Mesenchymal stem cell (in vitro differentiated cells and primary cell): Measurements from ENCODE around the gene OR56A3.

Experiments used
- DNase-seq: peaks from one replicate; pipeline ENCODE4 v3.0.0-alpha.2; 2013
- H2AFZ ChIP-seq: one replicate; pipeline ENCODE4 v1.6.1; 2013; ENCODE audit warnings: low read depth, mild to moderate bottlenecking, control low read depth, inconsistent platforms, low read length, moderate library complexity
- H2AK5ac ChIP-seq: 2 replicates; pipeline ENCODE4 v1.6.1; 2013; ENCODE audit warnings: low read length, moderate library complexity, mild to moderate bottlenecking, inconsistent platforms; ENCODE audit not compliant: severe bottlenecking
- H2BK120ac ChIP-seq: one replicate; pipeline ENCODE4 v1.6.1; 2013; ENCODE audit warnings: low read depth, mild to moderate bottlenecking, inconsistent platforms, low read length, moderate library complexity
- H2BK12ac ChIP-seq, 2 experiments: one replicate each; pipeline ENCODE4 v1.6.1; 2013; ENCODE audit warnings: inconsistent platforms in 2 of 2, low read length in 2 of 2, mild to moderate bottlenecking in 2 of 2, moderate library complexity in 2 of 2, control low read depth in 1 of 2
- H2BK15ac ChIP-seq: one replicate; pipeline ENCODE4 v1.6.1; 2013; ENCODE audit warnings: mild to moderate bottlenecking, low read depth, inconsistent platforms; ENCODE audit not compliant: poor library complexity, severe bottlenecking
- H2BK5ac ChIP-seq: 2 replicates; pipeline ENCODE4 v1.6.1; 2013; ENCODE audit warnings: low read depth, mild to moderate bottlenecking, low read length, control low read depth, inconsistent platforms; ENCODE audit not compliant: poor library complexity, severe bottlenecking
- H3K14ac ChIP-seq, 2 experiments: one replicate each; pipeline ENCODE4 v1.6.1; 2013; ENCODE audit warnings: inconsistent platforms in 2 of 2, low read length in 2 of 2, control low read depth in 1 of 2, mild to moderate bottlenecking in 1 of 2, moderate library complexity in 1 of 2
- H3K18ac ChIP-seq, 2 experiments: one replicate each; pipeline ENCODE4 v1.6.1; 2013; ENCODE audit warnings: inconsistent platforms in 2 of 2, low read length in 2 of 2, control low read depth in 1 of 2, low read depth in 1 of 2, mild to moderate bottlenecking in 1 of 2
- H3K23ac ChIP-seq, 2 experiments: one replicate each; pipeline ENCODE4 v1.6.1; 2013; ENCODE audit warnings: inconsistent platforms in 2 of 2, low read length in 2 of 2, mild to moderate bottlenecking in 2 of 2, moderate library complexity in 2 of 2, control low read depth in 1 of 2
- H3K27ac ChIP-seq: 2 replicates; pipeline ENCODE4 v1.5.1; 2013; ENCODE audit warnings: mild to moderate bottlenecking, moderate library complexity, low read length, control low read depth, inconsistent platforms; ENCODE audit not compliant: poor library complexity, severe bottlenecking
- H3K27me3 ChIP-seq, 2 experiments: 2 replicates each; pipeline versions ENCODE4 v1.6.1 to v1.7.0; 2013; ENCODE audit warnings: low read length in 2 of 2, mild to moderate bottlenecking in 2 of 2, moderate library complexity in 2 of 2, control low read depth in 1 of 2, inconsistent platforms in 1 of 2; ENCODE audit not compliant: control insufficient read depth in 1 of 2, insufficient read depth in 1 of 2
- H3K36me3 ChIP-seq, 2 experiments: 2 replicates each; pipeline versions ENCODE4 v1.6.1 to v1.7.0; 2013; ENCODE audit warnings: low read length in 2 of 2, control low read depth in 1 of 2, inconsistent platforms in 1 of 2, low read depth in 1 of 2, mild to moderate bottlenecking in 1 of 2; ENCODE audit not compliant: insufficient read depth in 2 of 2, control insufficient read depth in 1 of 2
- H3K4ac ChIP-seq, 2 experiments: one replicate each; pipeline ENCODE4 v1.6.1; 2013; ENCODE audit warnings: inconsistent platforms in 2 of 2, low read length in 2 of 2, mild to moderate bottlenecking in 2 of 2, moderate library complexity in 2 of 2, control low read depth in 1 of 2, low read depth in 1 of 2
- H3K4me1 ChIP-seq: 2 replicates; pipeline ENCODE4 v1.6.1; 2013; ENCODE audit warnings: low read depth, low read length, control low read depth; ENCODE audit not compliant: control insufficient read depth, insufficient read depth
- H3K4me2 ChIP-seq: 2 replicates; pipeline ENCODE4 v1.6.1; 2013; ENCODE audit warnings: low read length, mild to moderate bottlenecking, inconsistent platforms; ENCODE audit not compliant: poor library complexity, severe bottlenecking
- H3K4me3 ChIP-seq, 2 experiments: 2 replicates each; pipeline versions ENCODE4 v1.5.1 to v1.7.0; 2013; ENCODE audit warnings: low read length in 2 of 2, mild to moderate bottlenecking in 2 of 2, control low read depth in 1 of 2, low read depth in 1 of 2; ENCODE audit not compliant: insufficient read depth in 1 of 2
- H3K79me1 ChIP-seq: replicated peaks from 2 replicates; pipeline ENCODE4 v1.6.1; 2013; ENCODE audit warnings: mild to moderate bottlenecking, control low read depth, low read length, inconsistent platforms; ENCODE audit not compliant: poor library complexity, severe bottlenecking
- H3K9ac ChIP-seq: 2 replicates; pipeline ENCODE4 v1.7.0; 2013; ENCODE audit warnings: mild to moderate bottlenecking, low read length, moderate library complexity
- H3K9me3 ChIP-seq: 2 replicates; pipeline ENCODE4 v1.7.0; 2013; ENCODE audit warnings: mild to moderate bottlenecking, low read length; ENCODE audit not compliant: control insufficient read depth
- H4K8ac ChIP-seq: one replicate; pipeline ENCODE4 v1.6.1; 2013; ENCODE audit warnings: inconsistent platforms, mild to moderate bottlenecking, low read length, moderate library complexity
- H4K91ac ChIP-seq: one replicate; pipeline ENCODE4 v1.6.1; 2013; ENCODE audit warnings: mild to moderate bottlenecking, low read length, inconsistent platforms
- WGBS: methylation state at CpG from one replicate; pipeline ENCODE4 v1.1.7; 2013; ENCODE audit warnings: mixed read lengths; 5-methylcytosine and 5-hydroxymethylcytosine counted together

The OR56A3 gene

GRCh38 chr11:5967708-5968107 is 25.7 kb downstream of the OR56A3 start:
- H2AFZ ChIP-seq, result no peak overlapping the region
- no peak overlapping the region for H3K4me2 ChIP-seq
- H3K27me3 ChIP-seq, result no peaks in the 10 kb centered on the region
- WGBS, result 56% methylated on average over 3 of the region's 3 CpGs
- H3K27ac ChIP-seq, result no peak overlapping the region
- H3K4me3 ChIP-seq, result no peak overlapping the region
- H2BK120ac ChIP-seq, result no peak overlapping the region
- H2BK12ac ChIP-seq, result no peak overlapping the region
- H3K14ac ChIP-seq, result no peak overlapping the region
- H3K4ac ChIP-seq, result no peak overlapping the region
- no peak overlapping the region for H3K9ac ChIP-seq
- H3K9me3 ChIP-seq, result peaks cover 16% of the 10 kb centered on the region
- H4K8ac ChIP-seq, result no peak overlapping the region
- no peaks in the 10 kb centered on the region for H3K79me1 ChIP-seq
- no peak overlapping the region for H2AK5ac ChIP-seq
- H3K36me3 ChIP-seq, result no peaks in the 10 kb centered on the region
- no peak overlapping the region for H3K18ac ChIP-seq
- no peak overlapping the region for H2BK5ac ChIP-seq
- no peak overlapping the region for H2BK15ac ChIP-seq
- DNase-seq, result no peak
- no peaks in the 10 kb centered on the region for H3K4me1 ChIP-seq
- no peak overlapping the region for H4K91ac ChIP-seq
- H3K23ac ChIP-seq, result no peak overlapping the region

GRCh38 chr11:5968394-5968793 is 26.3 kb downstream of the OR56A3 start, which contains the start of gene OR56A5:
Gene OR56A5, minus strand, starts transcription at chr11:5968494. Its CDS starts 0 bp downstream, at chr11:5968494.
- Histone ChIP-seq H3K9ac (no peak within 1 kb of the TSS), H2BK5ac (no peak within 1 kb of the TSS)

GRCh38 chr11:5973530-5973929 is 31.5 kb downstream of the OR56A3 start:
- no peaks in the 10 kb centered on the region for H3K36me3 ChIP-seq

More at GRCh38 chr11:5968394-5968793, 26.3 kb downstream of the OR56A3 start, which contains the start of gene OR56A5:
- no peak within 1 kb of the TSS for H3K27ac ChIP-seq
- no peak within 1 kb of the TSS for H4K91ac ChIP-seq
- H3K4ac ChIP-seq, result no peak within 1 kb of the TSS
- H3K27me3 ChIP-seq, result no peaks in the 10 kb centered on the region
- H3K36me3 ChIP-seq, result no peaks in the 10 kb centered on the region
- no peak within 1 kb of the TSS for H3K14ac ChIP-seq
- no peak within 1 kb of the TSS for H3K18ac ChIP-seq
- no peak within 1 kb of the TSS for H3K23ac ChIP-seq
- H3K4me3 ChIP-seq, result no peak within 1 kb of the TSS
- H2BK12ac ChIP-seq, result no peak within 1 kb of the TSS
- H2AK5ac ChIP-seq, result no peak within 1 kb of the TSS
- no peak within 1 kb of the TSS for H2AFZ ChIP-seq
- H3K4me2 ChIP-seq, result no peak within 1 kb of the TSS
- no peak within 1 kb of the TSS for H4K8ac ChIP-seq
- H3K9me3 ChIP-seq, result peaks cover 12% of the 10 kb centered on the region
- H3K4me1 ChIP-seq, result no peaks in the 10 kb centered on the region
- H3K79me1 ChIP-seq, result no peaks in the 10 kb centered on the region
- H2BK120ac ChIP-seq, result no peak within 1 kb of the TSS
- no peak within 1 kb of the TSS for H2BK15ac ChIP-seq
- no peak for DNase-seq

GRCh38 chr11:5983443-5983842 is 41.4 kb downstream of the OR56A3 start:
- Histone ChIP-seq H4K91ac (no peak overlapping the region), H2AFZ (no peak overlapping the region), H3K4me1 (no peaks in the 10 kb centered on the region), H3K23ac (no peak overlapping the region), H3K4me3 (no peak overlapping the region), H2AK5ac (no peak overlapping the region), H3K79me1 (no peaks in the 10 kb centered on the region), H3K9me3 (peaks cover 8% of the 10 kb centered on the region), H3K9ac (no peak overlapping the region), H3K4ac (no peak overlapping the region), H2BK15ac (no peak overlapping the region), H3K27me3 (peaks cover 0 to 3% of the 10 kb centered on the region in 2 experiments), H3K36me3 (no peaks in the 10 kb centered on the region), H3K18ac (no peak overlapping the region), H2BK5ac (no peak overlapping the region), H2BK12ac (no peak overlapping the region), H3K4me2 (no peak overlapping the region), H3K14ac (no peak overlapping the region), H4K8ac (no peak overlapping the region), H3K27ac (no peak overlapping the region), H2BK120ac (no peak overlapping the region)
- WGBS, result no CpG with 5 or more reads among the region's 1 CpG
- no peak for DNase-seq

More at GRCh38 chr11:5973530-5973929, 31.5 kb downstream of the OR56A3 start:
- Histone ChIP-seq H2BK120ac (no peak overlapping the region), H3K27me3 (no peaks in the 10 kb centered on the region), H2AK5ac (no peak overlapping the region), H3K23ac (no peak overlapping the region), H2AFZ (no peak overlapping the region), H2BK15ac (no peak overlapping the region), H3K14ac (no peak overlapping the region), H2BK5ac (no peak overlapping the region), H3K9ac (no peak overlapping the region), H2BK12ac (no peak overlapping the region), H3K79me1 (no peaks in the 10 kb centered on the region), H3K4me3 (no peak overlapping the region), H3K27ac (no peak overlapping the region), H3K4ac (no peak overlapping the region), H4K8ac (no peak overlapping the region), H3K4me2 (no peak overlapping the region), H3K4me1 (no peaks in the 10 kb centered on the region), H3K18ac (no peak overlapping the region), H3K9me3 (peaks cover 3% of the 10 kb centered on the region), H4K91ac (no peak overlapping the region)
- DNase-seq, result no peak
- no CpG with 5 or more reads among the region's 1 CpG for WGBS
